Panc1 (cell line): Measurements from ENCODE around the gene SLC7A4. TPM values are rescaled to one million over a fixed set of nuclear protein-coding genes. Genes with fewer than 3 reads are reported as not detected.

Source experiments
- ATAC-seq: fragments of 200-7000 bp; cut with Tn5 transposase; 2 replicates; pipeline ENCODE4 v1.9.1; 2020; ENCODE audit warnings: mild to moderate bottlenecking, moderate library complexity
- BruUV-seq: library from RNA; stranded (reverse); fragments of 400-500 nt; replicated peaks from 2 replicates; lab custom pipeline; 2021; lab: Mats Ljungman, UMichigan
- CTCF ChIA-PET: fragments of 300-600 bp; sonication (Branson Sonifier 250); formaldehyde crosslinking; loops from one replicate; lab custom pipeline; 2022; ENCODE audit warnings: antibody characterized with exemption; lab: Charles Lee
- POLR2A ChIA-PET: fragments of 300-600 bp; sonication (Branson Sonifier 250); formaldehyde crosslinking; loops from one replicate; lab custom pipeline; 2022; ENCODE audit warnings: antibody characterized with exemption; lab: Charles Lee
- DNase-seq: peaks from one replicate; pipeline ENCODE4 v3.0.0-alpha.2; 2010; ENCODE audit warnings: low read depth, low spot score
- H3K27ac ChIP-seq: 2 replicates; pipeline ENCODE4 v1.5.1; 2011; ENCODE audit warnings: mild to moderate bottlenecking, low read length, inconsistent platforms
- H3K27me3 ChIP-seq: fragments of 200-500 bp; sonication (Bioruptor generic); 2 replicates; pipeline ENCODE4 v1.6.0; 2014; ENCODE audit warnings: low read length, inconsistent platforms; ENCODE audit not compliant: control insufficient read depth, insufficient read depth
- H3K36me3 ChIP-seq: fragments of 200-500 bp; sonication (Bioruptor generic); 2 replicates; pipeline ENCODE4 v1.5.1; 2014; ENCODE audit warnings: inconsistent platforms, mild to moderate bottlenecking, low read length, moderate library complexity; ENCODE audit not compliant: control insufficient read depth, insufficient read depth
- H3K4me1 ChIP-seq: 2 replicates; pipeline ENCODE4 v1.5.1; 2011; ENCODE audit warnings: inconsistent platforms, mild to moderate bottlenecking, low read length, moderate library complexity; ENCODE audit not compliant: control insufficient read depth, insufficient read depth
- H3K4me3 ChIP-seq, 2 experiments: 2 replicates each; pipeline ENCODE4 v1.5.1; 2011 to 2012; ENCODE audit warnings: low read depth in 2 of 2, low read length in 2 of 2, mild to moderate bottlenecking in 2 of 2, inconsistent platforms in 1 of 2, moderate library complexity in 1 of 2
- H3K9me3 ChIP-seq: fragments of 200-500 bp; sonication (Bioruptor generic); 2 replicates; pipeline ENCODE4 v1.5.1; 2014; ENCODE audit warnings: low read depth, mild to moderate bottlenecking, inconsistent platforms, low read length, moderate library complexity; ENCODE audit not compliant: control insufficient read depth, insufficient read depth
- CTCF ChIP-seq: fragments of 450-650 bp; IDR thresholded peaks from 2 replicates; pipeline ENCODE4 v1.5.1; 2017; ENCODE audit warnings: mild to moderate bottlenecking
- POLR2AphosphoS5 ChIP-seq: IDR thresholded peaks from 2 replicates; pipeline ENCODE4 v1.6.1; 2012; ENCODE audit warnings: mild to moderate bottlenecking, low read depth, low read length, moderate library complexity
- REST ChIP-seq, 2 experiments: IDR thresholded peaks; 2 replicates each; pipeline ENCODE4 v1.6.1; 2011 to 2012; ENCODE audit warnings: low read depth in 2 of 2, control low read depth in 1 of 2, low read length in 1 of 2, mild to moderate bottlenecking in 1 of 2, moderate library complexity in 1 of 2; ENCODE audit not compliant: insufficient read depth in 1 of 2
- SIN3A ChIP-seq: IDR thresholded peaks from 2 replicates; pipeline ENCODE4 v1.6.1; 2012; ENCODE audit warnings: low read depth, mild to moderate bottlenecking, low read length, moderate library complexity, borderline replicate concordance; ENCODE audit not compliant: insufficient read depth
- TCF7L2 ChIP-seq: IDR thresholded peaks from 2 replicates; pipeline ENCODE4 v1.6.1; 2011; ENCODE audit warnings: mild to moderate bottlenecking, low read depth, low read length, inconsistent platforms
- in situ Hi-C: cut with HindIII; loops from 2 replicates; pipeline ENCODE4 v1.10.0; 2016; ENCODE audit warnings: low sequenced_read_pairs, low pct_unique_long_range_greater_than_20kb
- intact Hi-C: fragments of 100-400 bp; cut with micrococcal nuclease; formaldehyde crosslinking; loops from one replicate; pipeline ENCODE4 v1.10.0; 2022; ENCODE audit not compliant: unreplicated experiment
- total RNA-seq: library from RNA; stranded (reverse); gene quantifications from one replicate; pipeline ENCODE4 v1.2.1, GENCODE V29; 2021; ENCODE audit not compliant: unreplicated experiment

Gene SLC7A4
- total RNA-seq, 1 experiment from 2014 or later = not detected

- no TSS peak for BruUV-seq
- H3K9me3 ChIP-seq = no peaks in the 10 kb centered on the region
- ChIA-PET POLR2A (no interaction called here), CTCF (no interaction called here)
- H3K27ac ChIP-seq = no peak overlapping the region
- in situ Hi-C loops (no loop called here), intact Hi-C loops (no loop called here)
- H3K4me3 ChIP-seq = no peak overlapping the region
- no peak for DNase-seq
- no peaks in the 10 kb centered on the region for H3K27me3 ChIP-seq
- peaks cover 9% of the 10 kb centered on the region for H3K4me1 ChIP-seq
- TF ChIP-seq POLR2AphosphoS5 (no peak), SIN3A (no peak), TCF7L2 (no peak), CTCF (no peak), REST (IDR thresholded peaks at IDR 0.05; ENCODE audit: insufficient read depth in 1 of 2, low read depth in 2 of 2, low read length in 1 of 2) (no peak)
- ATAC-seq = no peak
- H3K36me3 ChIP-seq = no peaks in the 10 kb centered on the region
These were observed 14.0 kb downstream of the SLC7A4 start for GRCh38 chr22:21018314-21018713.

- Histone ChIP-seq H3K27me3 (no peaks in the 10 kb centered on the region), H3K9me3 (no peaks in the 10 kb centered on the region), H3K36me3 (no peaks in the 10 kb centered on the region), H3K4me3 (no peak overlapping the region), H3K4me1 (peaks cover 12% of the 10 kb centered on the region), H3K27ac (no peak overlapping the region)
- in situ Hi-C loops = no loop called here
- no peak for TF ChIP-seq CTCF
- no peak for TF ChIP-seq SIN3A
- intact Hi-C loops = no loop called here
- BruUV-seq = no TSS peak
- POLR2A ChIA-PET = no interaction called here
- DNase-seq (no peak), ATAC-seq (no peak)
- CTCF ChIA-PET = no interaction called here
These were observed 15.5 kb downstream of the SLC7A4 start for GRCh38 chr22:21016644-21017420.
